Uterus (tissue), 2 donors: Measurements from ENCODE around the gene UBE2L5.

Experiments
- POLR2A ChIP-seq, 2 donors: fragments of 450-650 bp; IDR thresholded peaks; one replicate each; pipeline ENCODE4 v1.6.1; 2016; ENCODE audit warnings: antibody characterized with exemption in 2 of 2, mild to moderate bottlenecking in 1 of 2, moderate library complexity in 1 of 2
- TF ChIP-seq, protein P1 (sequence below), 4 experiments: fragments of 200-600 bp in 2 of 4; fragments of 450-650 bp in 2 of 4; sonication (generic) in 2 of 4; IDR thresholded peaks; one replicate each; pipeline ENCODE4 v1.5.1; 2016 to 2019; ENCODE audit warnings: antibody characterized with exemption in 4 of 4, mild to moderate bottlenecking in 2 of 4, moderate library complexity in 1 of 4

DNA sequence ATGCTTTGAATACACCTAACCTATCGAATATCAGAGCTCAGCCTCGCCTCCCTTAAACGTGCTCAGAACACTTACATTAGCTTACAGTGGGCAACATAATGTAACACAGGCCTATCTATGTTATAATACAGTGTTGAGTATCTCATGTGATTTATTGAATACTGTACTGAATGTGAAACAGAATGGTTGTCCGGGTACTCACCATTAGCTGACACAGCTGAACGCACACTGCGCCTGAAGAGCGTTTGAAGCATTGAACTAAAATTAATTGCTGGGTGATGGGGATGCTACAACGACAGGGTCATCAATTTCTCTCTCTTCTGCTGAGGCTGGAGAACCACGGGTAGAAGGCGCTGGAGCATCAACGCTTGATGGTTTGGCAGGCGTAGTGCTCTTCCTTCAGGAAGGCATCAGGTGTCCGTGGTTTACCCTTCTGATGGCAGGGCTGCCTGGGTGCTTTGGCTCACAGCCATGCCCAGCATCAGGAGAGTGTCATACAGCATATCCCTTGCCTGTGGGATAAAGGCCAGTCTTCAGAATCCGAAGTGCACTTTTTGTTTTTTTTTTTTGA is 46.9 kb upstream of the UBE2L5 start:
- TF ChIP-seq, protein P1, sequence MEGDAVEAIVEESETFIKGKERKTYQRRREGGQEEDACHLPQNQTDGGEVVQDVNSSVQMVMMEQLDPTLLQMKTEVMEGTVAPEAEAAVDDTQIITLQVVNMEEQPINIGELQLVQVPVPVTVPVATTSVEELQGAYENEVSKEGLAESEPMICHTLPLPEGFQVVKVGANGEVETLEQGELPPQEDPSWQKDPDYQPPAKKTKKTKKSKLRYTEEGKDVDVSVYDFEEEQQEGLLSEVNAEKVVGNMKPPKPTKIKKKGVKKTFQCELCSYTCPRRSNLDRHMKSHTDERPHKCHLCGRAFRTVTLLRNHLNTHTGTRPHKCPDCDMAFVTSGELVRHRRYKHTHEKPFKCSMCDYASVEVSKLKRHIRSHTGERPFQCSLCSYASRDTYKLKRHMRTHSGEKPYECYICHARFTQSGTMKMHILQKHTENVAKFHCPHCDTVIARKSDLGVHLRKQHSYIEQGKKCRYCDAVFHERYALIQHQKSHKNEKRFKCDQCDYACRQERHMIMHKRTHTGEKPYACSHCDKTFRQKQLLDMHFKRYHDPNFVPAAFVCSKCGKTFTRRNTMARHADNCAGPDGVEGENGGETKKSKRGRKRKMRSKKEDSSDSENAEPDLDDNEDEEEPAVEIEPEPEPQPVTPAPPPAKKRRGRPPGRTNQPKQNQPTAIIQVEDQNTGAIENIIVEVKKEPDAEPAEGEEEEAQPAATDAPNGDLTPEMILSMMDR (IDR thresholded peaks at IDR 0.05): no peak
- TF ChIP-seq POLR2A (IDR thresholded peaks at IDR 0.05): no peak
